Fibroblast of the aortic adventitia (primary cell): ENCODE data around the gene RBMS3. TPM values are rescaled to one million over a fixed set of nuclear protein-coding genes. Genes with fewer than 3 reads are reported as not detected.

ENCODE experiments used
- DNase-seq: peaks from one replicate; pipeline ENCODE4 v3.0.0-alpha.2; 2010; ENCODE audit warnings: low read depth
- H3K4me3 ChIP-seq: 2 replicates; pipeline ENCODE4 v1.5.1; 2011; ENCODE audit warnings: low read depth, mild to moderate bottlenecking, control low read depth, low read length, moderate library complexity
- total RNA-seq: library from RNA; depleted of rRNA; stranded (reverse); fragments of >200 nt; gene quantifications from 2 replicates; pipeline ENCODE4 v1.2.3, GENCODE V29; 2012; ENCODE audit warnings: low replicate concordance
- TF ChIP-seq, protein P1 (sequence below): IDR thresholded peaks from 2 replicates; pipeline ENCODE4 v1.5.1; 2011; ENCODE audit warnings: mild to moderate bottlenecking, low read length, control low read depth, inconsistent platforms; ENCODE audit not compliant: insufficient read depth

RBMS3 gene
- total RNA-seq, 1 donor = 84.1 TPM

DNA sequence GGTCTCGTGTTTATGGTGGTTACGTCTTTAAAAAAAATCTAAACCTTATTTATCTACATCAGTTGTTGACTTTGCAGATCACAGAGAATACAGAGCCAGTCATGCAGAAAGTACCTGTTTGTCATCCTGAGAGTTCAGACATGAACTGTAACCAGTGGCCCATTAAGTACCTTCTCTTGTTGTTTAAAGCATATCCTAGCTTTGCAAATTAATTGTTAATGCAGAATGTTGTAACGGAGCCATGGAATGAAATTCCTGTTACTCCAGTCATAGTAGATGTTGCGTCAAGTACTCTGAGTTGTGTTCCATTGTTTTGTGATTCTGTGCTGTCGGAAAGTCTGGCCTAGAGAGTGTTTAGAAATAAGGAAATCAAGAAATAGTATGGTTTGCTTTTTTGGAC, 205.2 kb downstream of the RBMS3 start:
- TF ChIP-seq, protein P1, sequence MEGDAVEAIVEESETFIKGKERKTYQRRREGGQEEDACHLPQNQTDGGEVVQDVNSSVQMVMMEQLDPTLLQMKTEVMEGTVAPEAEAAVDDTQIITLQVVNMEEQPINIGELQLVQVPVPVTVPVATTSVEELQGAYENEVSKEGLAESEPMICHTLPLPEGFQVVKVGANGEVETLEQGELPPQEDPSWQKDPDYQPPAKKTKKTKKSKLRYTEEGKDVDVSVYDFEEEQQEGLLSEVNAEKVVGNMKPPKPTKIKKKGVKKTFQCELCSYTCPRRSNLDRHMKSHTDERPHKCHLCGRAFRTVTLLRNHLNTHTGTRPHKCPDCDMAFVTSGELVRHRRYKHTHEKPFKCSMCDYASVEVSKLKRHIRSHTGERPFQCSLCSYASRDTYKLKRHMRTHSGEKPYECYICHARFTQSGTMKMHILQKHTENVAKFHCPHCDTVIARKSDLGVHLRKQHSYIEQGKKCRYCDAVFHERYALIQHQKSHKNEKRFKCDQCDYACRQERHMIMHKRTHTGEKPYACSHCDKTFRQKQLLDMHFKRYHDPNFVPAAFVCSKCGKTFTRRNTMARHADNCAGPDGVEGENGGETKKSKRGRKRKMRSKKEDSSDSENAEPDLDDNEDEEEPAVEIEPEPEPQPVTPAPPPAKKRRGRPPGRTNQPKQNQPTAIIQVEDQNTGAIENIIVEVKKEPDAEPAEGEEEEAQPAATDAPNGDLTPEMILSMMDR = no peak
- no peak overlapping the region for H3K4me3 ChIP-seq
- peak; percentile 92 for DNase-seq

DNA sequence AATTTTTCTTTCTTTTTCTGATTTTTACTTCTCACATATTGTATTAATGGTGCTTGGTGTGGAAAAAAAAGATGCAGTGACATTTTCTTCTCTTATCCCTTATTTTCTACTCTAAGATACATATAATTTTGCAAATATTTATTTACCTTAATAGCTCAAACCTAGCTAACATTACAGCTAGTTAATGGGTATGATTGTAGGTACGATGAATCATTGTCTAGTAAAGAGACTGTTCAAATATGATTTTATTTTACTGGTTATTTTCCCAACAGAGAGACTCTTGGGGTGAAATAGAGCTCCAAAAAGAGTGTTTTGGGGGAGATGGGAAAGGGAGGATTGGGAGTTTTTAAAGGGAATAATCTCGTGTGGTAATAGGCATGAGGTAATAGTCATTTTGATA, 206.0 kb downstream of the RBMS3 start:
- no peak for DNase-seq
- TF ChIP-seq, protein P1 = no peak
- H3K4me3 ChIP-seq = no peak overlapping the region

DNA sequence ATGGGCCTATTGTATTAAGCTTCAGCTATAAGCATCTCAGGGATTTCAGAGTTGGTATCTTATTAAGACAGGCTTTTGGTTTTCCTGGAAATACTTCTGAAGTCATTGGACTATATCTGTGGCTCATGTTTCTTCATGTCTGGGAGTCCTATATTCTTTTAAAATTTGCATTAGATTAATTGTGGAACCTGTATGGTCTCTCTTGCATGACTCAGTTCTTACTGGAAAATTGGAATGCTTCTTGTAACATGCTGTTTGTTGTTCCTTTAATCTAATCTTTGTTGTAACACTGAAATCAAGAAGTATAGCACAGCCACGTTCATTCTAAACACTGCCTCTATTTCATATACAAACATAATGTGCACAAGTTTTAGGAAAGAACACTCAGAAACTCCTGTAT, 208.1 kb downstream of the RBMS3 start:
- H3K4me3 ChIP-seq = no peak overlapping the region
- TF ChIP-seq, protein P1 = no peak
- peak; percentile 35 for DNase-seq

DNA sequence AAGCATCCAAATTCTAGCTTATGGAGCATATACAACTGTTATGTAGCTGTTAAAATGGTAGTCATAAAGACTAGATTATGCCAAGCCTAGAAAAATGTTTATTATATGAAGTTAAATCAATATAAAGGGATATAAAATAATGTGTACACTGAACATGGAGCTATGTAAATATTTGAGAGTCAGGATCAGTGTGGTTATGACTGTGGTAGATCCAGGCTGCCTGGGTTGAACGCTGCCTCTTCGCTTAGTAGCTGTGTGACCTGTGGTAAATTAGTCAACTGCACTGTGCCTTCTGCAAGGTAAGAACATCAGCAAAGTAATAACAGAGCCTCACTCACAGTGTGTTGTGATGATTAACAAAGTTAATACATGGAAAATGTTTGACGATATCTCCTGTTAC, 212.2 kb downstream of the RBMS3 start:
- TF ChIP-seq, protein P1 = no peak
- no peak overlapping the region for H3K4me3 ChIP-seq
- no peak for DNase-seq

DNA sequence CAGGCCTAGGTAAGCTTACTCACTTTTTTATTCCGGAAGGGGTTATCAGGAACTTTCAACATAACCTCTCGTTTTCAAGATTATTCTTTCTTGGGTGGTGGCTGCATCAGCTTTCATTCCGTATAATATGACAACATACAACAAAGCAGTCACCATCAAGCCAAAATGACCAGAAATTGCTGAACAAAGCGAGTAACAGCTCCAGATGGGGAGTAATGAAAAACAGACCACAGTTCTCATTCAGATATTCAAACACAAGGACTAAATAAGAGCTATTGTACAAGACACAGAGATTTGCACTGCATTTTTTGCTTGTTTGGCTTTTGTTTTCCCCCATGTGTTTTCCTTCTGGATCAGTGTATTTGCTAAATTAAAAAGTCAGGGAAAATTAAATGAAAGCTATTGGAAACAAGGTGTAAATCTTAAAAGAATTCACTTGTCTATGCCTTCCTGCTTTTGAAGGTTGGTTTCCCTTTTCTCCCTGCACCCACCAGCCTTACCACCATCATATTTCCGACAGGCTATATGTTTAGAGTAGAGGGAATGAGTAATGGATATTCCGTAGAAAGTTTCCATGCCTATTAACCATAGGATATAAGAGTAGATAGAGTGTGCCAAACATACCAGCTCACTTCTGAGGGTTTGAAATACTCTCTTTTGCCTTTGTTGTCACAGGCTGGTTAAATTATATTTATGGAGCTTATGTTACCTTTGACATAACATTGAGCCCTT, 213.6 kb downstream of the RBMS3 start:
- peak; percentile 86 for DNase-seq
- H3K4me3 ChIP-seq = no peak overlapping the region

DNA sequence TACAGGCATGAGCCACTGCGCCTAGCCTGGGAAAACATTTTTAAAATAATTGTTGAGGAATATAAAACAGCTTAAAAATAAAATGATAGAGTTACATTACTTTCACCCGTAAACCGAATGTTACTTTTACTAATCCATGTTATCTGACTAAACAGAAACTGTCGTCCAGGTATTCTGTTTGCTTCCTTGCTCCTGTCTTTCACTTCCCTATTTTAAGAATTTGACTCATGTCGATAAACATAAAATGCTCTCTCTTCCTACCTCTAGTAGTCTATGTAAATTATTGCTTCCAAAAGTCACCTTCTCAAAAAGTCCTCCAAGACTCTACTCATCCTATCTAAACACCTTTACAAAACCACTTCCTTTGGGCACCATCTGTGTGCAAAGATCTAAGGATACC, 216.4 kb downstream of the RBMS3 start:
- no peak overlapping the region for H3K4me3 ChIP-seq
- DNase-seq = no peak
- TF ChIP-seq, protein P1 = no peak

More for the DNA sequence above, 213.6 kb downstream of the RBMS3 start:
- TF ChIP-seq, protein P1 = no peak

DNA sequence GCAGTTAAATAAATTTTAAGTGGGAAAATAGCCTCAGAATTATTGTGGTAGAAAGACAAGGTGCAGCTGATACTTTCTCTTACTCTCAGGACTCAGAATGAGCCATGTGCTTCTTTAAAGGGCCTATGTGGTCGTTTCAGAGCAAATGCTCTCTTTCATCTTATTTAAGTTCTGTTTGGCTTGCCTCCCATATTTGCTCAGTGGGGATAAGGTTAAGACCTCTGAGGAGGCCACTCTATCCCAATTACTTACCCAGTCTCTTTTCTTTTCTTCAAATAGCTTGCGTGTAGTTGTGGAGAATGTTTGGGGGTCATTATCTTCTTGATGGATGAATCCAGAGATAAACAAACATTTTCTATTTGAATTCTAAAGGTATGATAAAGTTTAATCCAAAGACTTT, 221.9 kb downstream of the RBMS3 start:
- H3K4me3 ChIP-seq = no peak overlapping the region
- TF ChIP-seq, protein P1 = no peak
- no peak for DNase-seq
